ENCODE results near the gene ATAD3A. TPM values are rescaled to one million over a fixed set of nuclear protein-coding genes. Genes with fewer than 3 reads are reported as not detected.
"Not testable (repeated sequence)": the region's sequence is repeated elsewhere in the genome, so short reads cannot be mapped to it uniquely, and the experiment has no call there.

Gene ATAD3A
- total RNA-seq, 1 donor from 2014 or later = 51.5 TPM

DNA sequence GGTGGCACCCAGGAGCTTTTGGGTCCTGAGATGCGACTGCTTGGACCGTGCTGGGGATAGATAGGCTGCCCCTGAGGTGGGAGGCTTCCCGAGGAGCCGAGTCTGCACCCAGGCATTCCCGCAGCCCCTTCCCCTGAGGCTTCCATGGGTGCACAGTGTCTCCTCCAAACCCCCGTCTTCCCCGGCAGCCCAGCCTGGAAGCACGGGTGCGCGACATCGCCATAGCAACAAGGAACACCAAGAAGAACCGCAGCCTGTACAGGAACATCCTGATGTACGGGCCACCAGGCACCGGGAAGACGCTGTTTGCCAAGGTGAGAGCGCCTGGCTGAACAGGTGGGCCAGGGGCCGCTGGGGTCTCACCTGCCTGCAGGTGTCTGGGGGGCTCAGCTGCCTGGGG, 11.7 kb downstream of the ATAD3A start:
- not testable (repeated sequence) for DNase-seq (ENCODE audit: low read depth); H3K27me3 ChIP-seq (ENCODE audit: control insufficient read depth, insufficient read depth, low read length); H3K4me3 ChIP-seq (ENCODE audit: low read depth, low read length); H3K36me3 ChIP-seq (ENCODE audit: control insufficient read depth, insufficient read depth, low read length)

DNA sequence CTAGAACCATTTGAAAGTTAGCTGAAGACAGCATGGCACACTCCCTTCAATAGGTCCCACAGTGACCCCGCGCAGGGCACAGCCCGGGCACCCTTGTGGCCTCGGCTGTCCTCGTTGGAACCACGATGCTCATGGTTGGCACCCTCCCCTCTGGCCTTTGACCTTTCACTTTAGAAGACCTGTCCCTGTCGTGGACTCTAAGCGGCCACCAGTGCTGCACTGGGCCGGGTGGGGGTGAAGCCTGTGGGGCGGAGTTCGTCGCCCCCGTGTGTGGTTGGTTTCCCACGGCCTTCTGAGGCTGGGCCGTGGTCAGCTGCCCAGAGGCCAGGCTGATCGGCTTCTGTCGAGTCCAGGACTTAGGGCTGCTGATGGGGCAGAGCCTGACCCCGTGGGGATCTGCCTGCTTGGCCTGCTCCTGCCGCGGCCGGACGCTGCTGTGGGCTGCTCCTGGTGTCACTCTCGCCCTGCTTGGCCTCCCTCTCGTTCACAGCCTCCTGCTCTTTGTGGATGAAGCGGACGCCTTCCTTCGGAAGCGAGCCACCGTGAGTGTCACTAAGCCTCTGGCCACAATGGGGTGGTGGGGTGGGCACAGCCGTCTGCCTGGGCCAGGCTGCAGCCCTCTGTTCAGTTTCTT, 12.9 kb downstream of the ATAD3A start:
- H3K36me3 ChIP-seq (ENCODE audit: control insufficient read depth, insufficient read depth, low read length); H3K4me3 ChIP-seq (ENCODE audit: low read depth, low read length); DNase-seq (ENCODE audit: low read depth); H3K27me3 ChIP-seq (ENCODE audit: control insufficient read depth, insufficient read depth, low read length): not testable (repeated sequence)

DNA sequence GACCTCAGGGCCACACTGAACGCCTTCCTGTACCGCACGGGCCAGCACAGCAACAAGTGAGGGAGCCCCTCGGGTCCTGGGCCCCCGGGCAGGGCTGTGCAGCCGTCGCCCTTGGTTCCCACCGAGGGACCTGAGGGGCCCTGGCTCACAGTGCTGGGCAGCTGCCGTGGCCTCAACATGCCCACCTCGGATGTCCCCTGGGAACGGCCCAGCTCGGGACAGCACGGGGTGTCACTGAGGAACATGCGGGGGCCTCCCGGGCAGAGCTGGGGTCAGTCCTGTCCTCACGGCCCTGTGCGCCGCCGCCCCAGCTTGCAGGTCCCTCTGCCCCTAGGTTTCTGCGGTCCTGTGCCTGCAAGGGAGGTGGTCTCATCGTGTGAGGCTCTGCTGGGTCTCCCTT, 14.5 kb downstream of the ATAD3A start:
- H3K4me3 ChIP-seq (ENCODE audit: low read depth, low read length); H3K36me3 ChIP-seq (ENCODE audit: control insufficient read depth, insufficient read depth, low read length); DNase-seq (ENCODE audit: low read depth); H3K27me3 ChIP-seq (ENCODE audit: control insufficient read depth, insufficient read depth, low read length): not testable (repeated sequence)

DNA sequence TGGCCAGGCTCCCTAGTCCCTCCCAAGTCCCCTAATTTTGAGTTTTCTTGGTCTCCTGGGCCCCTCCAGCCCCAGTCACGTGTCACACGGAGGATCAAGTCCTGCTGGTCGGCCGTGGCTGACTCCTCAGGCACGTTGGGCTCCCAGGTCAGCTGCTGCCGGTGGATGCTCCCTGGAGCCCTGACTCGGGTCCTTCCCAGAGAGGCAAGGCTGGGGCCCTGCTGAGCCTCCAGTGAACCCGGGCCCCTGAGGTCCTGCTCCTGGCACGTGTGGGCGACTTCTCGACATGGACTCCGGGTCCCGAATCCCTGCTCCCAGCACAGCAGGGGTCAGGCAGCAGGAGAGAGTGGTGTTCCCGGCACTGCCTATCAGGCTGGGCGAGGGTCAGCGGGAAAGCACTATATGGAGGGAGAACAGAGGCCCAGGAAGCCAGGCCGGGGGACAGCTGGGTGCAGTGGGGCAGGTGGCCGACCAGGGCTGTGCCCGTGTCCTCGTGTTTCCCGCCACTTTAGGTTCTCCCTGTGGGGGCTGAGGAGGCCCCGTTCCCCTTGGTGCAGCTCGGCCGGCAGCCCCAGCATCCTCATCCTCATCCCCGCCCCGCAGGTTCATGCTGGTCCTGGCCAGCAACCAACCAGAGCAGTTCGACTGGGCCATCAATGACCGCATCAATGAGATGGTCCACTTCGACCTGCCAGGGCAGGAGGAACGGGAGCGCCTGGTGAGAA, 15.3 kb downstream of the ATAD3A start:
- Histone ChIP-seq H3K4me3 (ENCODE audit: low read depth, low read length) (no peak overlapping the region), H3K27me3 (ENCODE audit: control insufficient read depth, insufficient read depth, low read length) (no peaks in the 10 kb centered on the region), H3K36me3 (ENCODE audit: control insufficient read depth, insufficient read depth, low read length) (peaks cover 3% of the 10 kb centered on the region)
- no peak for DNase-seq (ENCODE audit: low read depth)
- TF ChIP-seq, protein P1, sequence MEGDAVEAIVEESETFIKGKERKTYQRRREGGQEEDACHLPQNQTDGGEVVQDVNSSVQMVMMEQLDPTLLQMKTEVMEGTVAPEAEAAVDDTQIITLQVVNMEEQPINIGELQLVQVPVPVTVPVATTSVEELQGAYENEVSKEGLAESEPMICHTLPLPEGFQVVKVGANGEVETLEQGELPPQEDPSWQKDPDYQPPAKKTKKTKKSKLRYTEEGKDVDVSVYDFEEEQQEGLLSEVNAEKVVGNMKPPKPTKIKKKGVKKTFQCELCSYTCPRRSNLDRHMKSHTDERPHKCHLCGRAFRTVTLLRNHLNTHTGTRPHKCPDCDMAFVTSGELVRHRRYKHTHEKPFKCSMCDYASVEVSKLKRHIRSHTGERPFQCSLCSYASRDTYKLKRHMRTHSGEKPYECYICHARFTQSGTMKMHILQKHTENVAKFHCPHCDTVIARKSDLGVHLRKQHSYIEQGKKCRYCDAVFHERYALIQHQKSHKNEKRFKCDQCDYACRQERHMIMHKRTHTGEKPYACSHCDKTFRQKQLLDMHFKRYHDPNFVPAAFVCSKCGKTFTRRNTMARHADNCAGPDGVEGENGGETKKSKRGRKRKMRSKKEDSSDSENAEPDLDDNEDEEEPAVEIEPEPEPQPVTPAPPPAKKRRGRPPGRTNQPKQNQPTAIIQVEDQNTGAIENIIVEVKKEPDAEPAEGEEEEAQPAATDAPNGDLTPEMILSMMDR (IDR thresholded peaks at IDR 0.05; ENCODE audit: insufficient read depth, low read length, poor library complexity, severe bottlenecking) = no peak

DNA sequence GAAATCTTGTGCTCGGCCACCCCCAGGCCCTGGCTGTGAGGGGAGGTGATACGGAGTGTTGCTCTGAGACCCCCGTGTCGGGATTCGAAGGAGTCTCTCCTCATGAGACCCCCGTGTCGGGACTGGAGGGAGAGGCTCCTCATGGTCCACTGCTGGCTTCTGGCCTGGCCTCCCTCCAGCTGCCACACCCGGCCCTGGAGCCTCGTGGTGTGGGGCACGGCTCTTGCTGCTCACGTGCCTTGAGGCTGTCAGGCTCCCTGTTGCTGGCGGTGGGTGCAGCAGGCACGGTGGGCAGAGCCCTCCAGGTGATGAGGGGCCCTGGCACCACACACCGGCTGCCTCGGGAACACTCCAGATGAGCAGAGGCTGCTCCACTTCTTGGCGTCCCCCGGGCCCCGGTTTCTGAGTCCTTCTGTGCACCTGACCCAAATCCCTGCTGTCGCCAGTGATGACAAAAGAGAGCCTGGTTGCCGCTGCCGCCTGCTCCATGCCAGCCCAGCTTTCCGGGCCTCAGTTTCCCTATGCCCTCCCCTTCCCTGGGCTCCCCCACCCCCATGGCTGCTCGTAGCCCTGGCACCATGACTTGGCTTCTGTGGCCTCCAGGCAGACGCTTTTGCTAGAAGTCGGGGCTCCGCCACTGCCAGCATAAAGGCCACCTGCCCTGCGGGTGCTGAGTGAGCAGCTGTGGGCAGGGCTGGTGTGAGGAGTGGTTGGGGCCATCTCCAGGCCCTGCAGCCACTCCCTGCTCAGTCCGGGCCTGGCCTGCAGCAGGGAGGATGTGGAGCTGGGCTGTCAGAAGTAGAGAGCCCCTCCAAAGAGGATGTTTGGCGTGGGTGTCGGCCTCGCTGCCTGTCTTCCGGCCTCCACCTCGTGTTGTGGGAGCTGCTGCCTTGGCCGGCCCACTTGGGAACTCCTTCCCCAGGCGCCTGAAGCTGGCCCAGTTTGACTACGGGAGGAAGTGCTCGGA, 16.6 kb downstream of the ATAD3A start:
- no peak overlapping the region for H3K4me3 ChIP-seq (ENCODE audit: low read depth, low read length)
- H3K27me3 ChIP-seq (ENCODE audit: control insufficient read depth, insufficient read depth, low read length) = no peaks in the 10 kb centered on the region
- peaks cover 3% of the 10 kb centered on the region for H3K36me3 ChIP-seq (ENCODE audit: control insufficient read depth, insufficient read depth, low read length)
- TF ChIP-seq, protein P1 (IDR thresholded peaks at IDR 0.05; ENCODE audit: insufficient read depth, low read length, poor library complexity, severe bottlenecking) = no peak
- no peak for DNase-seq (ENCODE audit: low read depth)

DNA sequence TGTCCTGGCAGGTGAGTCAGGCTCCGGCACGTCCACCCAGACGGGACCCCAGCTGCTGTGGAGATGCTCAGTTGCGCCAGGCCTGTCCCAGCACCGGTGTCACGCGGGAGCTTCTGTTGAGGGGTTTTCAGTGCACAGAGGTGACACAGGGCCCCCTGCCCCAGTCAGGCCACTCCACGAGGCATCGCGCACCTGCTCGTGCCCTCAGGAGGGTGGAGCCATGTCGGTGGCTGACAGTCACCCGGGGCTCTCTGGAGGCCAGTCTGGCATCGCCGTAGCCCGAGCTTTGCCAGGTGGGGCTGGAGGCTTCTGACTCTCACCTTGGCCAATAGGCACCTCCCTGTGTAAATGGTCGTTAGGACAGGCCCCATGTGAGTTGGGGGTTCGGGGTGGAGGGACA, 17.4 kb downstream of the ATAD3A start:
- TF ChIP-seq, protein P1 (IDR thresholded peaks at IDR 0.05; ENCODE audit: insufficient read depth, low read length, poor library complexity, severe bottlenecking) = no peak
- no peak for DNase-seq (ENCODE audit: low read depth)
- Histone ChIP-seq H3K27me3 (ENCODE audit: control insufficient read depth, insufficient read depth, low read length) (no peaks in the 10 kb centered on the region), H3K36me3 (ENCODE audit: control insufficient read depth, insufficient read depth, low read length) (peaks cover 3% of the 10 kb centered on the region), H3K4me3 (ENCODE audit: low read depth, low read length) (no peak overlapping the region)

DNA sequence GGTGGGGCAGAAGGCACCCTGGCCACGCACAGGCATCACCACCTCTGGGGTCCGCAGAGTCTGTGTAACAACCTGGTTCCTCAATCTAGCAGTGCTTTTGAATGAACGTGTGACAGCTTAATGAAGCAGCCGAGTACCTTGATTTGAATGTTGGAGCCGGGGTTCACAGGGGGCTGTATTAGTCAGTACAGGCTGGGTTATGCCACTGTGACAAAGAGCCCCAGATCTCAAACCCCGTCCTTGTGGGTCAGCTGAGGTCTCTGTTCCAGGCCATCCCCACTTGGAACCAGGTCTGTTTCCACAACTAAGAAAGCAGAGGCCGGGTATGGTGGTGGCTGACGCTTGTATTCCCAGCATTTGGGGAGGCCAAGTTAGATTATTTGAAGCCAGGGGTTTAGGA, 18.0 kb downstream of the ATAD3A start:
- no peak overlapping the region for H3K4me3 ChIP-seq (ENCODE audit: low read depth, low read length)
- TF ChIP-seq, protein P1 (IDR thresholded peaks at IDR 0.05; ENCODE audit: insufficient read depth, low read length, poor library complexity, severe bottlenecking) = no peak
- DNase-seq (ENCODE audit: low read depth) = no peak
- H3K36me3 ChIP-seq (ENCODE audit: control insufficient read depth, insufficient read depth, low read length) = peaks cover 3% of the 10 kb centered on the region
- no peaks in the 10 kb centered on the region for H3K27me3 ChIP-seq (ENCODE audit: control insufficient read depth, insufficient read depth, low read length)

Measured in kidney epithelial cell (primary cell).